Activated T-helper 2 cell treated with anti-CD3 and anti-CD28 coated beads, Interferon-gamma antibody, Interleukin-2, Interleukin-4, amounts not matched to agents 10 μg/mL and 5 μg/mL and 100 μg/mL, durations not matched to agents 14 hours and 24 hours and 36 hours (primary cell): ENCODE data around the gene AEBP1. TPM values are rescaled to one million over a fixed set of nuclear protein-coding genes. Genes with fewer than 3 reads are reported as not detected.

Experiments used
- DNase-seq: peaks from one replicate; pipeline ENCODE4 v3.0.0; 2021; ENCODE audit warnings: low spot score
- H3K27ac Mint-ChIP-seq: one replicate; pipeline ENCODE4 v1.8.0; 2021; ENCODE audit warnings: mixed read lengths
- H3K27me3 Mint-ChIP-seq: one replicate; pipeline ENCODE4 v1.8.0; 2021; ENCODE audit warnings: low read depth, mixed read lengths
- H3K36me3 Mint-ChIP-seq: one replicate; pipeline ENCODE4 v1.8.0; 2021; ENCODE audit warnings: low read depth, mixed read lengths
- H3K4me1 Mint-ChIP-seq: one replicate; pipeline ENCODE4 v1.8.0; 2021; ENCODE audit warnings: low read depth, mixed read lengths
- H3K4me3 Mint-ChIP-seq: one replicate; pipeline ENCODE4 v1.8.0; 2021; ENCODE audit warnings: low read depth, mild to moderate bottlenecking, moderate library complexity, mixed read lengths
- H3K9me3 Mint-ChIP-seq: one replicate; pipeline ENCODE4 v1.8.0; 2021; ENCODE audit warnings: mixed read lengths
- intact Hi-C: fragments of 100-400 bp; cut with micrococcal nuclease; formaldehyde crosslinking; loops from one replicate; pipeline ENCODE4 v1.15.1; 2023
- total RNA-seq: library from RNA; stranded (reverse); gene quantifications from 2 replicates; pipeline ENCODE4 v1.2.3, GENCODE V29; 2022

The AEBP1 gene
- total RNA-seq, 1 donor from 2014 or later: 38.7 TPM

DNA sequence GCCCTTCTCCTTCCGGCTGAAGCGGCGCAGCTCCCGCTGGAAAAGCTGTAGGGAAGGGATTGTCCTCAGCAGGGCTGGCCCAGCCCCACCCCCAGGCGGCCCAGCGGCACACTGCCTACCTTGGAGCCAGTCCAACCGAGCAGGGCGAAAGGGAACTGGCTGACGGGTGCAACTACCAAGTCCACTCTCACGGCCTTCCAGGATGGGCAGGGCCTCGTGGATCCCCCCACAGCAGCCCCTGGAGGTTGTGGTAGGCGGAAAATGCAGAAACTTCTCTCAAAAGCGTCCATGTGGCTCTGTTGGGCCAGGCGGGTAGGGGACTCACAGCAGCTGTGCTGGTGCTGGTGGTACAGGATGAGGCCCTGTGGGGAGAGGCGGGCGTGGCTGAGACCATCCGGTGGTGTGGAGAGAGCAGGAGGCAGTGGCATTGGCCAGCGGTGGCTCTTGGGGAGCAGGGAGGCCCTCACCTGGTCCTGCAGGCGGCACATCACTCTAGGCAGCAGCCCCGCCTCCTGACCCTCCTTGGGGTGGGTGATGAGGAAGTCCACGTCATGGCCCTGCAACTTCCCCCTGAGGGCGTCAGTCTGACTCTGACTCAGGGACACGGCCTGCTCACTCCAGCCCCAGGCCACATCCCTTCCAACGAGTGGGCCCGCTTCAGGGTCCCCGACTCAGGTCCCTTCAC is 30.3 kb upstream of the AEBP1 start:
- no peak overlapping the region for H3K27ac Mint-ChIP-seq

DNA sequence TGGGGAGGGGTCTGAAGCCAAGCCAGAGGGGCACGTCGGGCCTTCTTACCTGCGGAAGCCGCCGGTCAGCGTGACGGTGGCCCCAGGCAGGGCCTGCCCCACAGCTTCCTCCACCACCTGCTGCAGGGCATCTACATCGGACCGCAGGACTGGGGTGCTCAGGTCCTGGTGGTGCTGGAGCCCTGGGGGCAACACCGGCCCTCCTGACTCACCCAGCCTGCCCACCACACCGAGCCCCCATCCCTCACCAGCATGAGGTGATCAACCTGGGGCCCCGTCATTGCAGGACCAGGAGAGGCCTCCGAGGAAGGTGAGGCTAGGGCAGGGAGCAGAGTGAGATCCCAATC is 29.8 kb upstream of the AEBP1 start:
- Mint-ChIP-seq H3K36me3 (peaks cover 59% of the 10 kb centered on the region), H3K4me3 (no peak overlapping the region), H3K27ac (no peak overlapping the region), H3K4me1 (peaks cover 11% of the 10 kb centered on the region), H3K9me3 (no peaks in the 10 kb centered on the region), H3K27me3 (no peaks in the 10 kb centered on the region)
- intact Hi-C loops: no loop called here
- no peak for DNase-seq

More for the DNA sequence above, 30.3 kb upstream of the AEBP1 start:
- Mint-ChIP-seq H3K4me1 (peaks cover 9% of the 10 kb centered on the region), H3K27me3 (no peaks in the 10 kb centered on the region), H3K36me3 (peaks cover 55% of the 10 kb centered on the region), H3K4me3 (no peak overlapping the region), H3K9me3 (no peaks in the 10 kb centered on the region)
- DNase-seq: no peak
- intact Hi-C loops: no loop called here

DNA sequence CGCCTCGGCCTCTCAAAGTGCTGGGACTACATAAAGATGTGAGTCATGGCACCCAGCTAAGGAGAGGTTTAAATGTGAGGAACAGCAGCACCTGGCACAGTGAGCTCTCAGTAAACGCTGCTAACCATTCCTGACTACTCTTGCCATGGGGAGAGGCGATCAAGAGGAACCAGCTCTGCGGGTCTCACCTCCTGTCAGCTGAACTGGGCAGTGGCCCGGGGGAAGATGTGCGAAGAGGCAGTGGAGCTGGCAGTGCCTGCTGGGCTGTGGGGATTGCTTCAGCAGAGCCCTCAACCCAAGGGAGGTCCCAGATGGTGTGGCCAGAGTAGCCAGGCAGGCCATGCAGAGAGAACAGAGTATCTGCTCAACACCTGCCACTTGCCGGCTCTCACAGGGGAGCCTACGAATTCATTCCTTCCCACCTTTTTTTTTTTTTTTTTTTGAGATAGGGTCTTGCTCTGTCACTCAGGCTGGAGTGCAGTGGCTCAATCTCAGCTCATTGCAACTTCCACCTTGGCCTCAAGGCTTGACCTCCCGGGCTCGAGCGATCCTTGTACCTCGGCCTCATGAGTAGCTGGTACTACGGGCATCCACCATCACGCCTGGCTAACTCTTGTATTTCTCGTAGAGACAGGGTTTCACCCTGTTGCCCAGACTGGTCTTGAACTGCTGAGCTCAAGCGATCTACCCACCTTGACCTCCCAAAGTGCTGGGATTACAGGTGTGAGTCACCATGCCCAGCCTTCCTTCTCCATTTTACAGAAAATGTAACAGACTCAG is 28.7 kb upstream of the AEBP1 start:
- H3K27ac Mint-ChIP-seq: no peak overlapping the region

DNA sequence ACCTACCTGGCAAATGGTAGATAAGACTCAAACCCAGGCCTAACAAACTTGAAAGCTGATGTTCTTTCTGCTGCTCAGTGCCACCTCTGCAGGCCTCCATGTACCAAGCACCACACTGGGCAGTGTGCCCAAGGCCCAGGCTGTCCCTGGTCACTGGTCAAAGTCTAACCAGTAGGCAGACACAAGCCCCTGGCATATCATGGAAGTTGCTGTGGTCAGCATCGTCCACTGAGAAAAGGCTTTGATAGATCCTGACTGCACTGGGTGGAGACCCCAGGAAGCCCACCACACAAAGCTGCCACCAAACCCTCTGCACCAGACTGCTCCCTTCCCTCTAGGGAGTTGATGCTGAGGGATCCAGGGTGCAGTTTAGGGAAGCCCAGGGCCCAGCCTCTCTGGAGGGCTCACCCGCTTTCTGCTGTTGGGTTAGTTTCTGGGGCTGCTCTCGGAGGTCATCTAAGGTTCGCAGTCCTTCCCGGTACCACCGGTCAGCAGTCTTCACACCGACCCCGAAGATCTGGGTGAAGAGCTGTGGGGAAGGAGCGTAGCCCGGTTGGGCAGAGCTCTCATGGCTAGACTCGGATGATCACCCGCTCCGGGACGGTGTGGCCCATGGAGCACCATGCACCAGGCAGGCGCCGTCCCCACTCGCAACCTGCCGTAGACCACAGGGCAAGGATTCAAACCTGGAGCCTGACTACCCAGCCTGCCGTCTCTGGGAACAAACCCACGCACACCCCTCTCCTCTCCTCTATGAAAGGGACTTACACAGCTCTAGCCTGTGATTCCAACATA is 27.8 kb upstream of the AEBP1 start:
- intact Hi-C loops: no loop called here
- no peaks in the 10 kb centered on the region for H3K27me3 Mint-ChIP-seq
- H3K27ac Mint-ChIP-seq: no peak overlapping the region
- H3K9me3 Mint-ChIP-seq: no peaks in the 10 kb centered on the region
- no peak overlapping the region for H3K4me3 Mint-ChIP-seq
- H3K4me1 Mint-ChIP-seq: peaks cover 22% of the 10 kb centered on the region
- peaks cover 74% of the 10 kb centered on the region for H3K36me3 Mint-ChIP-seq
- DNase-seq: no peak

More for the DNA sequence above, 28.7 kb upstream of the AEBP1 start:
- intact Hi-C loops: no loop called here
- peaks cover 66% of the 10 kb centered on the region for H3K36me3 Mint-ChIP-seq
- H3K9me3 Mint-ChIP-seq: no peaks in the 10 kb centered on the region
- no peak overlapping the region for H3K4me3 Mint-ChIP-seq
- no peak for DNase-seq
- H3K27me3 Mint-ChIP-seq: no peaks in the 10 kb centered on the region
- H3K4me1 Mint-ChIP-seq: peaks cover 14% of the 10 kb centered on the region

DNA sequence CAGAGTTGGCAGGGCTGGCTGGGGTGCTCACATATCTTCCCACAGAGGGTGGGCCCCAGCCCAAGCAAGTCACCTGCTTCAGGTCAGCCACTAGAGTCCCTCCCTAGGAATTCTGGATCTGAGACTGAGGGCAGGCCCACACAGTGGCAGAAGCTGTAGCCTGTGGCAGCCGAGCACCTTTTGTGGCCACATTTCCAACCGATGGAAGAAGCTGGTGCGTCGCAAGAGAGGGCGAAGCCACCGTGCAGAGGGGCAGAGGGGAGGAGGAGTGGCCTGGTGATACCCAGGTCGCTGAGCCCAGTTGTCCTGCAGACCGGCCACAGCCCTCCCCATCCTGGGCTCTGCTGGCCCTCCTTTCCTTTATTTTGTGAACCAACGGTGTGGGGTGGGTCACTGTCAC is 27.1 kb upstream of the AEBP1 start:
- Mint-ChIP-seq H3K27me3 (no peaks in the 10 kb centered on the region), H3K4me1 (peaks cover 25% of the 10 kb centered on the region), H3K27ac (no peak overlapping the region), H3K4me3 (no peak overlapping the region), H3K36me3 (peaks cover 72% of the 10 kb centered on the region), H3K9me3 (no peaks in the 10 kb centered on the region)
- intact Hi-C loops: no loop called here
- no peak for DNase-seq

DNA sequence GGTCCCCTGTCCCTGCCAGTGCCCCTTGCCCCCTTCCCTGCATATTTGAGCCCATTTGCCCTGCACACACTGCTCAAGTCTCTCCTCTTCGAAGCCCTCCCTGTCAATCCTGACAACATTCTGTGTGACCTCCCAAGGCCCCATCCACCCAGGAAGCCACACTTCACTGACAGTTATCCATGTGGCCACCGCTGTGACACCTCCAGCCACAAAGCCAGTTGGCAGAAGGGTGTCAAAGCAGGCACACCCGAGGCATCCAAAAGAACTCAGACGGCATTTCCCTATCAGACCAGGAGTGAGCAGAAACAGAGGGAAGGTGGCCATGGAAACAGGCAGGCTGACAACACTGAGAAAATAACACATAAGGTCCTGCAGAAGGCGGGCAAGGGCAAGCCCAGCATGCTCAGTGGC is 26.5 kb upstream of the AEBP1 start:
- H3K36me3 Mint-ChIP-seq: peaks cover 66% of the 10 kb centered on the region
- DNase-seq: no peak
- H3K27me3 Mint-ChIP-seq: no peaks in the 10 kb centered on the region
- intact Hi-C loops: no loop called here
- no peaks in the 10 kb centered on the region for H3K9me3 Mint-ChIP-seq
- no peak overlapping the region for H3K27ac Mint-ChIP-seq
- H3K4me3 Mint-ChIP-seq: no peak overlapping the region
- peaks cover 25% of the 10 kb centered on the region for H3K4me1 Mint-ChIP-seq

GRCh38 chr7:44078521-44078920 is 25.6 kb upstream of the AEBP1 start:
- intact Hi-C loops: no loop called here
- Mint-ChIP-seq H3K27me3 (no peaks in the 10 kb centered on the region), H3K9me3 (no peaks in the 10 kb centered on the region), H3K4me3 (no peak overlapping the region), H3K27ac (no peak overlapping the region), H3K4me1 (peaks cover 28% of the 10 kb centered on the region), H3K36me3 (peaks cover 60% of the 10 kb centered on the region)
- no peak for DNase-seq

- Mint-ChIP-seq H3K27ac (peak overlapping the region; percentile 17), H3K4me3 (no peak overlapping the region), H3K27me3 (no peaks in the 10 kb centered on the region), H3K36me3 (peaks cover 55% of the 10 kb centered on the region), H3K4me1 (peaks cover 28% of the 10 kb centered on the region), H3K9me3 (no peaks in the 10 kb centered on the region)
- intact Hi-C loops: no loop called here
- no peak for DNase-seq
These were observed 24.7 kb upstream of the AEBP1 start for GRCh38 chr7:44079331-44080021.

GRCh38 chr7:44080118-44080517 is 24.0 kb upstream of the AEBP1 start:
- peaks cover 28% of the 10 kb centered on the region for H3K4me1 Mint-ChIP-seq
- H3K36me3 Mint-ChIP-seq: peaks cover 49% of the 10 kb centered on the region
- intact Hi-C loops: no loop called here
- no peaks in the 10 kb centered on the region for H3K27me3 Mint-ChIP-seq
- H3K4me3 Mint-ChIP-seq: no peak overlapping the region
- no peak overlapping the region for H3K27ac Mint-ChIP-seq
- H3K9me3 Mint-ChIP-seq: no peaks in the 10 kb centered on the region
- no peak for DNase-seq

- no peaks in the 10 kb centered on the region for H3K9me3 Mint-ChIP-seq
- peak overlapping the region; percentile 94 for H3K27ac Mint-ChIP-seq
- H3K36me3 Mint-ChIP-seq: peaks cover 45% of the 10 kb centered on the region
- H3K4me3 Mint-ChIP-seq: peak overlapping the region; percentile 87
- no peaks in the 10 kb centered on the region for H3K27me3 Mint-ChIP-seq
- DNase-seq: no peak
- H3K4me1 Mint-ChIP-seq: peaks cover 31% of the 10 kb centered on the region
- intact Hi-C loops: no loop called here
These were observed 23.4 kb upstream of the AEBP1 start for GRCh38 chr7:44080686-44081265.

- Mint-ChIP-seq H3K4me3 (peak overlapping the region; percentile 87), H3K27me3 (no peaks in the 10 kb centered on the region), H3K27ac (peak overlapping the region; percentile 94), H3K9me3 (no peaks in the 10 kb centered on the region), H3K4me1 (peaks cover 31% of the 10 kb centered on the region), H3K36me3 (peaks cover 42% of the 10 kb centered on the region)
- no peak for DNase-seq
- intact Hi-C loops: no loop called here
These were observed 22.8 kb upstream of the AEBP1 start for GRCh38 chr7:44081266-44081748.
